Osteocyte (in vitro differentiated cells): ENCODE measurements around the gene NBEA. TPM values are rescaled to one million over a fixed set of nuclear protein-coding genes. Genes with fewer than 3 reads are reported as not detected.

Source experiments
- DNase-seq: peaks from one replicate; pipeline ENCODE4 v3.0.0; 2021; ENCODE audit warnings: mixed read lengths; ENCODE audit not compliant: unreplicated experiment; ENCODE audit errors: extremely low spot score
- H3K27ac Mint-ChIP-seq: one replicate; pipeline ENCODE4 v1.8.0; 2021; ENCODE audit warnings: mild to moderate bottlenecking, mixed read lengths; ENCODE audit not compliant: unreplicated experiment
- H3K27me3 Mint-ChIP-seq: one replicate; pipeline ENCODE4 v1.8.0; 2021; ENCODE audit warnings: mixed read lengths; ENCODE audit not compliant: unreplicated experiment
- H3K36me3 Mint-ChIP-seq: one replicate; pipeline ENCODE4 v1.8.0; 2021; ENCODE audit warnings: mixed read lengths; ENCODE audit not compliant: unreplicated experiment
- H3K4me1 Mint-ChIP-seq: one replicate; pipeline ENCODE4 v1.8.0; 2021; ENCODE audit warnings: mixed read lengths; ENCODE audit not compliant: unreplicated experiment
- H3K4me3 Mint-ChIP-seq: one replicate; pipeline ENCODE4 v1.8.0; 2021; ENCODE audit warnings: mild to moderate bottlenecking, moderate library complexity, mixed read lengths; ENCODE audit not compliant: unreplicated experiment
- H3K9me3 Mint-ChIP-seq: one replicate; pipeline ENCODE4 v1.8.0; 2021; ENCODE audit warnings: mixed read lengths; ENCODE audit not compliant: unreplicated experiment
- total RNA-seq: library from RNA; stranded (reverse); gene quantifications from 2 replicates; pipeline ENCODE4 v1.2.1, GENCODE V29; 2021
- TF ChIP-seq, protein P1 (sequence below): fragments of 200-600 bp; sonication (generic); IDR thresholded peaks from 2 replicates; pipeline ENCODE4 v1.5.0; 2021; ENCODE audit warnings: antibody characterized with exemption, mild to moderate bottlenecking, moderate library complexity

Gene NBEA
- total RNA-seq, 1 donor from 2014 or later, result 10.9 TPM

DNA sequence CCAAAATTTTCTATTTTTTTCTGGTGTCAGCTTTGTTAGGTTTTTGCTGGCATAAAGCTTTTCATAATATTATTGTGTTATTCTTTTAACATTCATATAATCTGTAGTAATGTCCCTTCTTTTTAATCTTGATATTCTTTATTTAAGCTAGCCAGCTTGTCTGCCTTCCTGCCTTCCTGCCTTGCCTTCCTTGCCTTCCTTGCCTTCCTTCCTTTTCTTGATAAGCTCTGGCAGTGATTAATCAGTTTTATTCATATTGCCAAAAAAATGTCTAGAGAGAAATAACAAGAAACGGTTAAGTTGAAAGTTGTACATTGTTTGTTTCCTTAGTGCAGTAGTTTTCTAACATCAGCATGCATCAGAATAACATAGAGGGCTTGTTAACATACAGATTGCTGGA is 277.0 kb downstream of the NBEA start:
- Mint-ChIP-seq H3K9me3 (peaks cover 13% of the 10 kb centered on the region), H3K4me3 (no peak overlapping the region), H3K4me1 (no peaks in the 10 kb centered on the region), H3K27ac (no peak overlapping the region), H3K27me3 (no peaks in the 10 kb centered on the region), H3K36me3 (peaks cover 22% of the 10 kb centered on the region)
- TF ChIP-seq, protein P1, sequence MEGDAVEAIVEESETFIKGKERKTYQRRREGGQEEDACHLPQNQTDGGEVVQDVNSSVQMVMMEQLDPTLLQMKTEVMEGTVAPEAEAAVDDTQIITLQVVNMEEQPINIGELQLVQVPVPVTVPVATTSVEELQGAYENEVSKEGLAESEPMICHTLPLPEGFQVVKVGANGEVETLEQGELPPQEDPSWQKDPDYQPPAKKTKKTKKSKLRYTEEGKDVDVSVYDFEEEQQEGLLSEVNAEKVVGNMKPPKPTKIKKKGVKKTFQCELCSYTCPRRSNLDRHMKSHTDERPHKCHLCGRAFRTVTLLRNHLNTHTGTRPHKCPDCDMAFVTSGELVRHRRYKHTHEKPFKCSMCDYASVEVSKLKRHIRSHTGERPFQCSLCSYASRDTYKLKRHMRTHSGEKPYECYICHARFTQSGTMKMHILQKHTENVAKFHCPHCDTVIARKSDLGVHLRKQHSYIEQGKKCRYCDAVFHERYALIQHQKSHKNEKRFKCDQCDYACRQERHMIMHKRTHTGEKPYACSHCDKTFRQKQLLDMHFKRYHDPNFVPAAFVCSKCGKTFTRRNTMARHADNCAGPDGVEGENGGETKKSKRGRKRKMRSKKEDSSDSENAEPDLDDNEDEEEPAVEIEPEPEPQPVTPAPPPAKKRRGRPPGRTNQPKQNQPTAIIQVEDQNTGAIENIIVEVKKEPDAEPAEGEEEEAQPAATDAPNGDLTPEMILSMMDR, result no peak
- DNase-seq, result no peak

- H3K36me3 Mint-ChIP-seq, result peaks cover 10% of the 10 kb centered on the region
- H3K4me1 Mint-ChIP-seq, result no peaks in the 10 kb centered on the region
- no peak overlapping the region for H3K27ac Mint-ChIP-seq
- H3K27me3 Mint-ChIP-seq, result no peaks in the 10 kb centered on the region
- TF ChIP-seq, protein P1, result no peak
- peaks cover 8% of the 10 kb centered on the region for H3K9me3 Mint-ChIP-seq
- H3K4me3 Mint-ChIP-seq, result no peak overlapping the region
- no peak for DNase-seq
These were observed 283.1 kb downstream of the NBEA start for GRCh38 chr13:35225159-35225558.

DNA sequence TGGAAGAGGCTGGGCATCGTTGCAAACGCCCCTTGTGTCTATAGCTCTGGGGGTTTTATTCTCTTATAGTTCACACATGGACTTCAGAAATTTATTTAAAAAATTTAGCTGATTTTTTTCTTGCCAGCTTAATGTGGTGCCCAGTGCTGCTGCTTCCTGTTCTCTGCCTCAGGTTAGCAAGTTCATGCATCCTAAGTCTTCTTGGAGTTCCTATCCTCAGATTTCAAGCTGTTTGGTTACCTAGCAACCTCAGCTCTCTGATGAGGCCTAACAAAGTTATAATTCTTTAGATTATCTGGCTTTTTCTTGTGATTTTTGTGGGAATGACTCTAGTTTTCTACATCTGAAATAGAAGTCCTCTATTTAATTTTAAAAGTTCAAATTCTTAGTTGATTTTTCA is 283.5 kb downstream of the NBEA start:
- Mint-ChIP-seq H3K9me3 (peaks cover 6% of the 10 kb centered on the region), H3K27ac (no peak overlapping the region), H3K27me3 (no peaks in the 10 kb centered on the region), H3K4me1 (no peaks in the 10 kb centered on the region), H3K36me3 (peaks cover 9% of the 10 kb centered on the region), H3K4me3 (no peak overlapping the region)
- TF ChIP-seq, protein P1, result no peak
- DNase-seq, result no peak

DNA sequence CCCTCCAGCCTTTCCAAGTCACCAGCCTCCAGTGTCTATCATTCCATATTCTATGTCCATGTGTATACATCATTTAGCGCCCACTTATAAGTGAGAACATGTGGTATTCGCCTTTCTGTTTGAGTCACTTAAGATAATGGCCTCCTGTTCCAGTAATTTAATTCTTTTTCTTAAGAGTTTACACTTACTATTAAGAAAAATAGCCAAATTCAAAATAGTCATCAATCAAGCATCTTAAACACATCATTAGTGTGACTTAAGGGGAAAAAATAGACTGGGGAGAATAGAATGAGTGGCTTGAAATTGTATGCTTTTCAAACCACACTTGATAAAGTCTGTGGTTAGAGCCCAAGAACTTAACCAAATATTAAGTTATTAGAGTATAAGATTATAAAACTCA is 286.5 kb downstream of the NBEA start:
- H3K27ac Mint-ChIP-seq, result no peak overlapping the region
- TF ChIP-seq, protein P1, result no peak
- no peak overlapping the region for H3K4me3 Mint-ChIP-seq
- H3K9me3 Mint-ChIP-seq, result no peaks in the 10 kb centered on the region
- no peaks in the 10 kb centered on the region for H3K4me1 Mint-ChIP-seq
- H3K27me3 Mint-ChIP-seq, result no peaks in the 10 kb centered on the region
- peaks cover 3% of the 10 kb centered on the region for H3K36me3 Mint-ChIP-seq
- no peak for DNase-seq

DNA sequence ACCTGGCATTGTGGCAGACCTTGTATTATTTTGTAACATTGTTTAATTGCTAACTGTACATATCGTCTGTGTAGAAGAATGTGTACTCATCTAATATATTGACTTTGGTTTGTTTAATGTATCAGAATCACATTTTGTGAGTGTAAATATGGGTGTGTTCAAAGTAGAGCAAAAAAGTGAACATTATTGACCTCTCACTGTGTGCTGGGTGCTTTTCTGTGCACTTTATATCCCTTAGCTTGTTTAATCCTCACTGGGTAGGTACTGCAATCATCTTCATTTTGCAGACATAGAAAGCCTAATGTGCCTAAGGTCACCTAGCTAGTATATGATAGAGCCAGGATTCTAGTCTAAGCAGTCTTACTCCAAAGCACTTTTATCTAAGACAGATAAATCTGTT is 289.4 kb downstream of the NBEA start:
- H3K27me3 Mint-ChIP-seq, result no peaks in the 10 kb centered on the region
- no peak for DNase-seq
- peaks cover 3% of the 10 kb centered on the region for H3K4me1 Mint-ChIP-seq
- no peak overlapping the region for H3K27ac Mint-ChIP-seq
- H3K36me3 Mint-ChIP-seq, result peaks cover 4% of the 10 kb centered on the region
- no peak overlapping the region for H3K4me3 Mint-ChIP-seq
- H3K9me3 Mint-ChIP-seq, result no peaks in the 10 kb centered on the region
- TF ChIP-seq, protein P1, result no peak
